Measurements from ENCODE around the gene SORCS2.

The SORCS2 gene

GRCh38 chr4:7384929-7385890, 192.9 kb downstream of the SORCS2 start:
- CTCF ChIA-PET: no interaction called here
- TF ChIP-seq CTCF (IDR thresholded peaks at IDR 0.05; ENCODE audit: insufficient read depth, low read length, missing control alignments): no peak
- H3K4me3 ChIP-seq (ENCODE audit: low read depth, low read length): no peak overlapping the region
- no peak for DNase-seq (ENCODE audit: low read depth, low spot score)
- POLR2A ChIA-PET: no interaction called here

- no peak overlapping the region for H3K4me3 ChIP-seq (ENCODE audit: low read depth, low read length)
- POLR2A ChIA-PET: no interaction called here
- no peak for TF ChIP-seq CTCF (IDR thresholded peaks at IDR 0.05; ENCODE audit: insufficient read depth, low read length, missing control alignments)
- CTCF ChIA-PET: no interaction called here
- no peak for DNase-seq (ENCODE audit: low read depth, low spot score)
These were observed 195.6 kb downstream of the SORCS2 start for GRCh38 chr4:7387925-7388324.

- no peak overlapping the region for H3K4me3 ChIP-seq (ENCODE audit: low read depth, low read length)
- ChIA-PET CTCF (no interaction called here), POLR2A (no interaction called here)
- no peak for DNase-seq (ENCODE audit: low read depth, low spot score)
- TF ChIP-seq CTCF (IDR thresholded peaks at IDR 0.05; ENCODE audit: insufficient read depth, low read length, missing control alignments): no peak
These were observed 196.3 kb downstream of the SORCS2 start for GRCh38 chr4:7388627-7389026.

GRCh38 chr4:7389101-7389701, 196.9 kb downstream of the SORCS2 start:
- no peak for DNase-seq (ENCODE audit: low read depth, low spot score)
- H3K4me3 ChIP-seq (ENCODE audit: low read depth, low read length): no peak overlapping the region
- ChIA-PET POLR2A (no interaction called here), CTCF (no interaction called here)
- no peak for TF ChIP-seq CTCF (IDR thresholded peaks at IDR 0.05; ENCODE audit: insufficient read depth, low read length, missing control alignments)

GRCh38 chr4:7389719-7390118, 197.4 kb downstream of the SORCS2 start:
- no peak for TF ChIP-seq CTCF (IDR thresholded peaks at IDR 0.05; ENCODE audit: insufficient read depth, low read length, missing control alignments)
- H3K4me3 ChIP-seq (ENCODE audit: low read depth, low read length): no peak overlapping the region
- CTCF ChIA-PET: no interaction called here
- no peak for DNase-seq (ENCODE audit: low read depth, low spot score)
- POLR2A ChIA-PET: no interaction called here

- CTCF ChIA-PET: no interaction called here
- POLR2A ChIA-PET: no interaction called here
- no peak overlapping the region for H3K4me3 ChIP-seq (ENCODE audit: low read depth, low read length)
- TF ChIP-seq CTCF (IDR thresholded peaks at IDR 0.05; ENCODE audit: insufficient read depth, low read length, missing control alignments): no peak
- DNase-seq (ENCODE audit: low read depth, low spot score): no peak
These were observed 198.0 kb downstream of the SORCS2 start for GRCh38 chr4:7390336-7390735.
